Measurements from ENCODE around the gene SLC9A9.
A peak's percentile ranks its signal among the peaks of the same experiment; 100 is the strongest.

DNA sequence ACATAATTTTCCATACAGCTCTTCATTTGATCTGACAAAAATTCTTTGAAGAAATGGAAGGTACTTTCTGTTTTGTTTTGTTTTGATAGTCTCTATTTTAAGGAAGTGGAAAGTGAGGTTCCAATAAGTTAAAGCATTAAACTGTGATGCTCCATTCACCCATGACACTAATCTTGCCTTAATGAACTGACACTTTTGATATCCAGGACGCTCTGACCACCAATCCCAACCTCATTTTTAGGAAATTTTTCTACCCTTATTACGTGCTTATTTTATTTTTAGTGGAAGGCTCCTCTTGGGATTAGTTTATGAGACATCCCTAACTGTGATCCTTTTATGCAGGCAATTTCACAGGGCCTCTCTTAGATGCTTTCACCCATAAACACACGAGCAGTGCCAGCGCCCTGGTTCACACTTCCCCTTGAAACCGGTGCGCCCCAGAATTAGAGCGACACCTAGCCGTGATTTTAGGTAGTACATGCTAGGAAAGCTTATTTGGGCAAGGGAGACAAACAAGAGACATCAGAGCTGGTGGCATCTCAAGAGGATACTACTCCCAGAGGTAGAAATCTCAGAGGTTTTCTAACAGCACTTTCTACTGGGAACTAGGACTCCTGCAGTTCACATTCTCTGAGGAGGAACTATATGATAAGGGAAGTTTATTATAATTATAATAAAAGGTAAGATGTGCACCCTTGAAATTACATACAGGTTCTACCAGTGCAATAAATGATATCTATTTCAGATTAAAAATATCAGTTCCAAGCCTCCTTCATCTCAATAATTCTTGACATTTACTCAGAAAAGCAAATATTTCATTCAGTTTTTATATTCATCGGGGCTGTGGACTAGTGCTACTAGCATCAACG, 173.9 kb downstream of the SLC9A9 start:
- TF ChIP-seq, protein P1, sequence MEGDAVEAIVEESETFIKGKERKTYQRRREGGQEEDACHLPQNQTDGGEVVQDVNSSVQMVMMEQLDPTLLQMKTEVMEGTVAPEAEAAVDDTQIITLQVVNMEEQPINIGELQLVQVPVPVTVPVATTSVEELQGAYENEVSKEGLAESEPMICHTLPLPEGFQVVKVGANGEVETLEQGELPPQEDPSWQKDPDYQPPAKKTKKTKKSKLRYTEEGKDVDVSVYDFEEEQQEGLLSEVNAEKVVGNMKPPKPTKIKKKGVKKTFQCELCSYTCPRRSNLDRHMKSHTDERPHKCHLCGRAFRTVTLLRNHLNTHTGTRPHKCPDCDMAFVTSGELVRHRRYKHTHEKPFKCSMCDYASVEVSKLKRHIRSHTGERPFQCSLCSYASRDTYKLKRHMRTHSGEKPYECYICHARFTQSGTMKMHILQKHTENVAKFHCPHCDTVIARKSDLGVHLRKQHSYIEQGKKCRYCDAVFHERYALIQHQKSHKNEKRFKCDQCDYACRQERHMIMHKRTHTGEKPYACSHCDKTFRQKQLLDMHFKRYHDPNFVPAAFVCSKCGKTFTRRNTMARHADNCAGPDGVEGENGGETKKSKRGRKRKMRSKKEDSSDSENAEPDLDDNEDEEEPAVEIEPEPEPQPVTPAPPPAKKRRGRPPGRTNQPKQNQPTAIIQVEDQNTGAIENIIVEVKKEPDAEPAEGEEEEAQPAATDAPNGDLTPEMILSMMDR (IDR thresholded peaks at IDR 0.05; ENCODE audit: low read depth, low read length) = peak; percentile 93
- no peak for TF ChIP-seq EZH2phosphoT487 (IDR thresholded peaks at IDR 0.05; ENCODE audit: low read depth)
